WTC11 (cell line): Measurements from ENCODE around the gene TCF3. TPM values are rescaled to one million over a fixed set of nuclear protein-coding genes. Genes with fewer than 3 reads are reported as not detected.

Experiments used
- ATAC-seq: fragments of 200-7000 bp; cut with Tn5 transposase; 2 replicates; pipeline ENCODE4 v1.10.0; 2021; ENCODE audit warnings: mild to moderate bottlenecking, moderate library complexity
- CTCF ChIA-PET: fragments of 300-600 bp; sonication (Branson Sonifier 250); formaldehyde crosslinking; loops from one replicate; lab custom pipeline; 2021; ENCODE audit warnings: antibody characterized with exemption; lab: Charles Lee
- POLR2A ChIA-PET: fragments of 350-600 bp; sonication (Branson Sonifier 250); formaldehyde crosslinking; loops from one replicate; lab custom pipeline; 2021; ENCODE audit warnings: antibody characterized with exemption; lab: Charles Lee
- DNase-seq: peaks from one replicate; pipeline ENCODE4 v3.0.0; 2021; ENCODE audit warnings: low spot score
- H3K27ac Mint-ChIP-seq: 2 replicates; pipeline ENCODE4 v1.8.0; 2021; ENCODE audit warnings: mixed read lengths
- H3K27me3 Mint-ChIP-seq: 2 replicates; pipeline ENCODE4 v1.8.0; 2021; ENCODE audit warnings: low read depth, mild to moderate bottlenecking, moderate library complexity, mixed read lengths
- H3K36me3 Mint-ChIP-seq: 2 replicates; pipeline ENCODE4 v1.8.0; 2021; ENCODE audit warnings: mixed read lengths
- H3K4me1 Mint-ChIP-seq: 2 replicates; pipeline ENCODE4 v1.8.0; 2022; ENCODE audit warnings: mixed read lengths
- H3K4me3 Mint-ChIP-seq: 2 replicates; pipeline ENCODE4 v1.8.0; 2021; ENCODE audit warnings: mild to moderate bottlenecking, moderate library complexity, mixed read lengths
- H3K9me3 Mint-ChIP-seq: 2 replicates; pipeline ENCODE4 v1.8.0; 2021; ENCODE audit warnings: mixed read lengths
- AR ChIP-seq: fragments of 250-450 bp; sonication (Bioruptor Pico); IDR thresholded peaks from 2 replicates; pipeline ENCODE4 v1.9.0; 2021; ENCODE audit warnings: mild to moderate bottlenecking
- CREB1 ChIP-seq: sonication (generic); formaldehyde crosslinking; IDR thresholded peaks from 2 replicates; pipeline ENCODE4 v1.8.0; 2023; ENCODE audit warnings: mild to moderate bottlenecking, missing genetic modification reagents
- ELF4 ChIP-seq: sonication (generic); formaldehyde crosslinking; IDR thresholded peaks from 2 replicates; pipeline ENCODE4 v1.8.1; 2022; ENCODE audit warnings: low read depth, mild to moderate bottlenecking, moderate library complexity, missing genetic modification reagents
- JAZF1 ChIP-seq: fragments of 250-450 bp; sonication (Bioruptor Pico); IDR thresholded peaks from 2 replicates; pipeline ENCODE4 v1.9.0; 2021; ENCODE audit warnings: moderate library complexity, mild to moderate bottlenecking, inconsistent platforms
- MLX ChIP-seq: sonication (generic); formaldehyde crosslinking; IDR thresholded peaks from 2 replicates; pipeline ENCODE4 v1.8.1; 2023; ENCODE audit warnings: mild to moderate bottlenecking, missing genetic modification reagents, moderate library complexity
- SMAD4 ChIP-seq: sonication (generic); formaldehyde crosslinking; IDR thresholded peaks from 2 replicates; pipeline ENCODE4 v1.8.0; 2022; ENCODE audit warnings: mild to moderate bottlenecking, missing genetic modification reagents
- SP1 ChIP-seq: sonication (generic); formaldehyde crosslinking; conservative IDR thresholded peaks from 2 replicates; pipeline ENCODE4 v1.8.1; 2022; ENCODE audit warnings: missing genetic modification reagents
- ZBTB21 ChIP-seq: sonication (generic); formaldehyde crosslinking; IDR thresholded peaks from 2 replicates; pipeline ENCODE4 v1.8.1; 2023; ENCODE audit warnings: mild to moderate bottlenecking, missing genetic modification reagents, borderline replicate concordance
- ZNF219 ChIP-seq: sonication (generic); formaldehyde crosslinking; IDR thresholded peaks from 2 replicates; pipeline ENCODE4 v1.8.0; 2023; ENCODE audit warnings: missing genetic modification reagents, mild to moderate bottlenecking, borderline replicate concordance
- ZNF263 ChIP-seq: sonication (generic); formaldehyde crosslinking; IDR thresholded peaks from 2 replicates; pipeline ENCODE4 v1.8.1; 2022; ENCODE audit warnings: low read depth, mild to moderate bottlenecking, moderate library complexity, missing genetic modification reagents
- ZSCAN18 ChIP-seq: fragments of 250-450 bp; sonication (Bioruptor Pico); IDR thresholded peaks from 2 replicates; pipeline ENCODE4 v2.1.2; 2022; ENCODE audit warnings: mild to moderate bottlenecking, moderate library complexity
- total RNA-seq: library from RNA; stranded (reverse); gene quantifications from 3 replicates; pipeline ENCODE4 v1.2.3, GENCODE V29; 2021
- TF ChIP-seq, protein P1 (sequence below): sonication (generic); formaldehyde crosslinking; IDR thresholded peaks from 2 replicates; pipeline ENCODE4 v1.8.0; 2022; ENCODE audit warnings: mild to moderate bottlenecking, missing genetic modification reagents
- TF ChIP-seq, protein P2 (sequence below): fragments of 250-450 bp; sonication (Bioruptor Pico); IDR thresholded peaks from 2 replicates; pipeline ENCODE4 v1.8.0; 2021; ENCODE audit warnings: mild to moderate bottlenecking
- TF ChIP-seq, protein P3 (sequence below): sonication (generic); formaldehyde crosslinking; conservative IDR thresholded peaks from 2 replicates; pipeline ENCODE4 v1.8.1; 2022; ENCODE audit warnings: mild to moderate bottlenecking, missing genetic modification reagents

Gene TCF3
- total RNA-seq, 1 experiment from 2014 or later, result 324 TPM

DNA sequence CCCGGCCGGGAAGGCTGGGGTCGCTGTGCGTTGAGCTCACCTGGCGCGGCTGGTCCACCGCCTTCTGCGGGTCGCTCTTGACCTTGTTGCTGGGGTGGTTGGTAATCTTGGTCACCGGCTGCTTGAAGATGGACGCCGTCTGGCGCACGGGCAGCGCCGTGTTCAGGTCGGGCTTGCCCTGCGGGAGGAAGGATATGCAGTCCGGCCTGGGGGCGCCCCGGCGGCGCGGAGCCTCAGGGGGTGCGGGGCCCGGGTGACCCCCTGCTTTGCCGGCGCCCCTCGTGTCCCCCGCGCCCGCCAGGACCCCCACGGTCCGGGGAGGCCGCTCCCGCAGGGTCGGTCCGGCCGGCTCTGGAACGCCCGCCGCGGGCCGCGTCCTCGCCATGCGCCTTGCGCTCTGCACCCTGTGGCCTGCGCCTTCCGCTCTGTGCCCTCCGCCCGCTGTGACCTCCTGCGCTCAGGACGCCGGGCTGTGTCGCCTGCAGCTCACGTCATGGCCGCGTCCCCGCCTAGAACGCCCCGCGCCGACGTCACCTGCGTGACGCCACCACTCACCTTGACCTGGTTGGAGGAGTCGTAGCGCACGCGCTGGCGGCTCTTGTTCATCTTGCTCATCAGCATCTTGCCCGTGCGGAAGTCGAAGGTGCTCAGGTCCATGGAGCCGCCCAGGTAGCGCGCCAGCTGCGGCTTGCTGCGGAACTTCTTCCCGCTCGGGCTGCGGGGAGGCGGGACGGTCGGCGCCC, 67.7 kb downstream of the TCF3 start:
- no peak for DNase-seq
- TF ChIP-seq ELF4 (CRISPR knock-in tag) (no peak), ZNF219 (CRISPR knock-in tag) (no peak), JAZF1 (CRISPR knock-in tag) (no peak), SMAD4 (CRISPR knock-in tag) (no peak), ZNF263 (no peak), ZSCAN18 (CRISPR knock-in tag) (no peak)
- TF ChIP-seq, protein P1, sequence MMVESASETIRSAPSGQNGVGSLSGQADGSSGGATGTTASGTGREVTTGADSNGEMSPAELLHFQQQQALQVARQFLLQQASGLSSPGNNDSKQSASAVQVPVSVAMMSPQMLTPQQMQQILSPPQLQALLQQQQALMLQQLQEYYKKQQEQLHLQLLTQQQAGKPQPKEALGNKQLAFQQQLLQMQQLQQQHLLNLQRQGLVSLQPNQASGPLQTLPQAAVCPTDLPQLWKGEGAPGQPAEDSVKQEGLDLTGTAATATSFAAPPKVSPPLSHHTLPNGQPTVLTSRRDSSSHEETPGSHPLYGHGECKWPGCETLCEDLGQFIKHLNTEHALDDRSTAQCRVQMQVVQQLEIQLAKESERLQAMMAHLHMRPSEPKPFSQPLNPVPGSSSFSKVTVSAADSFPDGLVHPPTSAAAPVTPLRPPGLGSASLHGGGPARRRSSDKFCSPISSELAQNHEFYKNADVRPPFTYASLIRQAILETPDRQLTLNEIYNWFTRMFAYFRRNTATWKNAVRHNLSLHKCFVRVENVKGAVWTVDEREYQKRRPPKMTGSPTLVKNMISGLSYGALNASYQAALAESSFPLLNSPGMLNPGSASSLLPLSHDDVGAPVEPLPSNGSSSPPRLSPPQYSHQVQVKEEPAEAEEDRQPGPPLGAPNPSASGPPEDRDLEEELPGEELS, result no peak
- CTCF ChIA-PET, result interaction anchor here (1.1 kb wide), 1 partner anchor 38 kb away, joined by 4 read pairs; no protein-coding TSS in a partner anchor

DNA sequence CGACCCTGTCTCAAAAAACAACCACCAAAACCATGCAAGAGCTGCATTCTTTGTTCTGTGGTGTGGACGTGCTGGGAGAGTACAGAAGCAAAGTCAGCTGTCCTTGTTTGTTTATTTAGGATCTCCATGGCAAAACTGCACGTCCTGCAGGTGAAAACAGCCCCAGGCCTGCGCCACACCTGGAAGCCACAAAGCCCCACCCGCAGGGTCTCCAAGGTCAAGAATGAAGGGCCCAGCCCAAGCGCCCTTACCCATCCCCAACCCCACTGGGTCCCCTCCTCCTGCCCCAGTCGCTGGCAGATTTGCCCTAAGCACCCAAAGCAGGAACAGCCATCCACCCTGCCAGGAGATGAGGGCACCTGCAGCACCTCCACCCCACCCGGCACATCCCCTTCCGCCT, 70.2 kb downstream of the TCF3 start:
- Mint-ChIP-seq H3K36me3 (peaks cover 41% of the 10 kb centered on the region), H3K27me3 (no peaks in the 10 kb centered on the region)
- CTCF ChIA-PET, result interaction anchor here (1.4 to 1.5 kb wide), 2 partner anchors 9 to 36 kb away, joined by 4 to 5 read pairs; no protein-coding TSS in a partner anchor

More for the DNA sequence above, 67.7 kb downstream of the TCF3 start:
- H3K27me3 Mint-ChIP-seq, result no peaks in the 10 kb centered on the region
- no peak for ATAC-seq
- peaks cover 44% of the 10 kb centered on the region for H3K36me3 Mint-ChIP-seq
- no peak overlapping the region for H3K4me3 Mint-ChIP-seq
- POLR2A ChIA-PET, result no interaction called here
- no peak overlapping the region; the same call in 1 of the 2 replicates for H3K27ac Mint-ChIP-seq
- H3K4me1 Mint-ChIP-seq, result no peaks in the 10 kb centered on the region; the same call in 1 of the 2 replicates
- H3K9me3 Mint-ChIP-seq, result no peaks in the 10 kb centered on the region

More for the DNA sequence above, 70.2 kb downstream of the TCF3 start:
- DNase-seq (no peak), ATAC-seq (no peak)
- no peak overlapping the region for H3K4me3 Mint-ChIP-seq
- TF ChIP-seq AR, result no peak
- TF ChIP-seq CREB1 (CRISPR knock-in tag), result no peak
- TF ChIP-seq SP1 (CRISPR knock-in tag), result no peak
- TF ChIP-seq ZBTB21 (CRISPR knock-in tag), result no peak
- TF ChIP-seq, protein P2, sequence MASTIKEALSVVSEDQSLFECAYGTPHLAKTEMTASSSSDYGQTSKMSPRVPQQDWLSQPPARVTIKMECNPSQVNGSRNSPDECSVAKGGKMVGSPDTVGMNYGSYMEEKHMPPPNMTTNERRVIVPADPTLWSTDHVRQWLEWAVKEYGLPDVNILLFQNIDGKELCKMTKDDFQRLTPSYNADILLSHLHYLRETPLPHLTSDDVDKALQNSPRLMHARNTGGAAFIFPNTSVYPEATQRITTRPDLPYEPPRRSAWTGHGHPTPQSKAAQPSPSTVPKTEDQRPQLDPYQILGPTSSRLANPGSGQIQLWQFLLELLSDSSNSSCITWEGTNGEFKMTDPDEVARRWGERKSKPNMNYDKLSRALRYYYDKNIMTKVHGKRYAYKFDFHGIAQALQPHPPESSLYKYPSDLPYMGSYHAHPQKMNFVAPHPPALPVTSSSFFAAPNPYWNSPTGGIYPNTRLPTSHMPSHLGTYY (CRISPR knock-in tag), result no peak
- no peak for TF ChIP-seq ZNF263
- TF ChIP-seq, protein P3, sequence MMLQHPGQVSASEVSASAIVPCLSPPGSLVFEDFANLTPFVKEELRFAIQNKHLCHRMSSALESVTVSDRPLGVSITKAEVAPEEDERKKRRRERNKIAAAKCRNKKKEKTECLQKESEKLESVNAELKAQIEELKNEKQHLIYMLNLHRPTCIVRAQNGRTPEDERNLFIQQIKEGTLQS (CRISPR knock-in tag), result no peak
- no peak for TF ChIP-seq MLX (CRISPR knock-in tag)
- POLR2A ChIA-PET, result no interaction called here
- H3K4me1 Mint-ChIP-seq, result no peaks in the 10 kb centered on the region
- no peaks in the 10 kb centered on the region for H3K9me3 Mint-ChIP-seq
- H3K27ac Mint-ChIP-seq, result no peak overlapping the region
